Glutamatergic neuron (in vitro differentiated cells): Measurements from ENCODE around the gene CYSTM1. TPM values are rescaled to one million over a fixed set of nuclear protein-coding genes. Genes with fewer than 3 reads are reported as not detected.

Experiments used
- DNase-seq: peaks from one replicate; pipeline ENCODE4 v3.0.0; 2022
- H3K27ac Mint-ChIP-seq: one replicate; pipeline ENCODE4 v1.8.0; 2020; ENCODE audit warnings: mild to moderate bottlenecking, mixed read lengths, inconsistent platforms; ENCODE audit not compliant: unreplicated experiment
- H3K27me3 Mint-ChIP-seq: one replicate; pipeline ENCODE4 v1.8.0; 2020; ENCODE audit warnings: mild to moderate bottlenecking, moderate library complexity, mixed read lengths, inconsistent platforms; ENCODE audit not compliant: unreplicated experiment
- H3K36me3 Mint-ChIP-seq: one replicate; pipeline ENCODE4 v1.8.0; 2020; ENCODE audit warnings: mild to moderate bottlenecking, mixed read lengths, inconsistent platforms; ENCODE audit not compliant: unreplicated experiment
- H3K4me1 Mint-ChIP-seq: one replicate; pipeline ENCODE4 v1.8.0; 2020; ENCODE audit warnings: mild to moderate bottlenecking, low read depth, mixed read lengths, inconsistent platforms; ENCODE audit not compliant: unreplicated experiment
- H3K4me3 Mint-ChIP-seq: one replicate; pipeline ENCODE4 v1.8.0; 2020; ENCODE audit warnings: mild to moderate bottlenecking, mixed read lengths, inconsistent platforms; ENCODE audit not compliant: unreplicated experiment
- H3K9me3 Mint-ChIP-seq: one replicate; pipeline ENCODE4 v1.8.0; 2020; ENCODE audit warnings: mild to moderate bottlenecking, moderate library complexity, mixed read lengths, inconsistent platforms; ENCODE audit not compliant: unreplicated experiment
- total RNA-seq: library from RNA; stranded (reverse); fragmentation: NEBNext Ultra II Directional; extraction: Animal tissue kit (Norgen Biotek cat#: 25700); gene quantifications from one replicate; pipeline ENCODE4 v1.2.1, GENCODE V29; 2021; ENCODE audit not compliant: unreplicated experiment
- TF ChIP-seq, protein P1 (sequence below): fragments of 200-600 bp; sonication (generic); IDR thresholded peaks from one replicate; pipeline ENCODE4 v1.5.0; 2021; ENCODE audit not compliant: partially characterized antibody, unreplicated experiment

The CYSTM1 gene
- total RNA-seq, 1 donor from 2014 or later, result 37.4 TPM

DNA sequence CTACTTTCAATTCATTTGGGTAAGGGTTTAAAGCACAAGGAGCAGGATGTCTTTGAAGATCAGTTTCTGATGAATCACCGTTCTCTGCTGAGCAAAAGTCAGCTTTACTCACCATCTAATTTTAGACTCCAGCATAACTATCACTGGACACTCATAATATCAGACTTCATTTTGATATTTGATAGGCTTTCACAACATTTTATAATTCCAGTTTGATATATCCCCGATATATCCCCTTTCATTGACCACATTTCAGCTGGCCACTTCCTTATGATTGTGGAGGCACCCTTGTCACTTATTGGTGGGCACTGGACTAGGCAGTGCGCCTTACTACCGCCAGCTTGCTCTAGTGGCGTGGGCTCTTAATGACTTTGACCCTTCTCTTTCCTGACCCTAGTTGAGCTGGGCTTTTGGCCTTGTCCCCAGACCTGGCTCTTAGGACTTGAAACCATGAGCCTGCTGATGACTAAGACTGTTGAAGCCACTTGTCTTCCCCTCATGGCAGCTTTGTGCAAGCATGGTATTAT lies 46.8 kb downstream of the CYSTM1 start:
- Mint-ChIP-seq H3K9me3 (peaks cover 3% of the 10 kb centered on the region), H3K27me3 (peaks cover 4% of the 10 kb centered on the region), H3K4me1 (peaks cover 2% of the 10 kb centered on the region), H3K4me3 (no peak overlapping the region), H3K27ac (no peak overlapping the region), H3K36me3 (peaks cover 4% of the 10 kb centered on the region)
- no peak for DNase-seq
- TF ChIP-seq, protein P1, sequence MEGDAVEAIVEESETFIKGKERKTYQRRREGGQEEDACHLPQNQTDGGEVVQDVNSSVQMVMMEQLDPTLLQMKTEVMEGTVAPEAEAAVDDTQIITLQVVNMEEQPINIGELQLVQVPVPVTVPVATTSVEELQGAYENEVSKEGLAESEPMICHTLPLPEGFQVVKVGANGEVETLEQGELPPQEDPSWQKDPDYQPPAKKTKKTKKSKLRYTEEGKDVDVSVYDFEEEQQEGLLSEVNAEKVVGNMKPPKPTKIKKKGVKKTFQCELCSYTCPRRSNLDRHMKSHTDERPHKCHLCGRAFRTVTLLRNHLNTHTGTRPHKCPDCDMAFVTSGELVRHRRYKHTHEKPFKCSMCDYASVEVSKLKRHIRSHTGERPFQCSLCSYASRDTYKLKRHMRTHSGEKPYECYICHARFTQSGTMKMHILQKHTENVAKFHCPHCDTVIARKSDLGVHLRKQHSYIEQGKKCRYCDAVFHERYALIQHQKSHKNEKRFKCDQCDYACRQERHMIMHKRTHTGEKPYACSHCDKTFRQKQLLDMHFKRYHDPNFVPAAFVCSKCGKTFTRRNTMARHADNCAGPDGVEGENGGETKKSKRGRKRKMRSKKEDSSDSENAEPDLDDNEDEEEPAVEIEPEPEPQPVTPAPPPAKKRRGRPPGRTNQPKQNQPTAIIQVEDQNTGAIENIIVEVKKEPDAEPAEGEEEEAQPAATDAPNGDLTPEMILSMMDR, result no peak

DNA sequence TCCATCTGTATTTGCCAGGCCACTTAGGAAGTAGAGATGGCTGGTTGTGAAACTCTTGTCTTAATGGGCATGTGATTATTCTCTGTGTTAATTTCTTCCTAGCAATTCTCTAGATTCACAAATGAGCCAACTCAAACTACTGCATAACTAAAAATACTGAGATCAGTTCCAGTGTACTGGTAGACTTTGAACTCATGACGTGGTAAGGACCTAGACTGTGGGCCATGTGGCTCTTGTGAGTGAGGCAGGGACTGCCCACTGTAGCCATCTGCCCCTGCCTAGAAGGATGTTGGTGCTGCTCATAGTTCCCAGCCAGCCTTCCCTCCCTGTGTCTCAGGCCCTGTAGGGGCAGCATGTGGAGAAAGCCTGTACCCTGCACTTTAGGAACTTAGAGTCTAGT lies 47.4 kb downstream of the CYSTM1 start:
- peaks cover 4% of the 10 kb centered on the region for H3K36me3 Mint-ChIP-seq
- peaks cover 2% of the 10 kb centered on the region for H3K4me1 Mint-ChIP-seq
- H3K27ac Mint-ChIP-seq, result no peak overlapping the region
- H3K4me3 Mint-ChIP-seq, result no peak overlapping the region
- TF ChIP-seq, protein P1, result no peak
- peaks cover 4% of the 10 kb centered on the region for H3K27me3 Mint-ChIP-seq
- peaks cover 3% of the 10 kb centered on the region for H3K9me3 Mint-ChIP-seq
- no peak for DNase-seq

DNA sequence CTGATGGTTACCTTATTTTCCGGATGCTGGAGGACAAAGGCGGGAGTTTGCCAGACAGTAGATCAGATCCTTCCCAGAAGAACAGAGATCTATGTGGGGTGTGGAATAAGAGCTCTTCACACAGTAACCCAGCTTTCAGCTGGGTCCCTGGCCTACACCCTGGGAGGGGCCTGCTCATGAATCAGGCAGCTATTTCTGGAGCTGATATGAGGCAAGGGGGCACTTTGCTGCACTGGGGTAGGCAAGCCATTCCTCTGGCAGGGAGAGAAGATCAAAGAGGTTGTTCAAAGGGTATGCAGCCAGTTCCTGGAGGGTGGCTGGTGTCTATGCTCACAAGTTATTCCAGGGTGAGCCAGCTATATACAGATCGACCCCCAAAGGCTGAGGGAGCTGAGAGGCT lies 48.6 kb downstream of the CYSTM1 start:
- DNase-seq, result no peak
- Mint-ChIP-seq H3K9me3 (peaks cover 3% of the 10 kb centered on the region), H3K36me3 (peaks cover 4% of the 10 kb centered on the region), H3K4me3 (no peak overlapping the region), H3K27me3 (peaks cover 4% of the 10 kb centered on the region), H3K4me1 (peaks cover 2% of the 10 kb centered on the region), H3K27ac (no peak overlapping the region)
- TF ChIP-seq, protein P1, result no peak

DNA sequence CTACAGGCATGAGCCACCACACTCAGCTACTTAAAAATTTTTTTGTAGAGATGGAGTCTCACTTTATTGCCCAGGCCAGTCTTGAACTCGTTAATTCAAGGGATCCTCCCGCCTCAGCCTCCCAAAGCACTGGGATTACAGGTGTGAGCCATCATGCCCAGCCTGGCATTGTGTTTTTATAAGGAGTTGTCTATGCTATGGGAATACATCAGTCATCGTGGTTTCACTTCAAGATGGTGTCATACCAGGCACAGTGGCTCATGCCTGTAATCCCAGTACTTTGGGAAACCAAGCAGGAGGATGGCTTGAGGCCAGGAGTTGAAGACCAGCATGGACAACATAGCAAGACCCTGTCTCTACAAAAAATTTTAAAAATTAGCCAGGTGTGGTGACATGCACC lies 49.7 kb downstream of the CYSTM1 start:
- DNase-seq, result no peak
- peaks cover 3% of the 10 kb centered on the region for H3K9me3 Mint-ChIP-seq
- H3K27me3 Mint-ChIP-seq, result peaks cover 4% of the 10 kb centered on the region
- no peak overlapping the region for H3K4me3 Mint-ChIP-seq
- H3K36me3 Mint-ChIP-seq, result peaks cover 4% of the 10 kb centered on the region
- no peak overlapping the region for H3K27ac Mint-ChIP-seq
- H3K4me1 Mint-ChIP-seq, result peaks cover 2% of the 10 kb centered on the region
- TF ChIP-seq, protein P1, result no peak

DNA sequence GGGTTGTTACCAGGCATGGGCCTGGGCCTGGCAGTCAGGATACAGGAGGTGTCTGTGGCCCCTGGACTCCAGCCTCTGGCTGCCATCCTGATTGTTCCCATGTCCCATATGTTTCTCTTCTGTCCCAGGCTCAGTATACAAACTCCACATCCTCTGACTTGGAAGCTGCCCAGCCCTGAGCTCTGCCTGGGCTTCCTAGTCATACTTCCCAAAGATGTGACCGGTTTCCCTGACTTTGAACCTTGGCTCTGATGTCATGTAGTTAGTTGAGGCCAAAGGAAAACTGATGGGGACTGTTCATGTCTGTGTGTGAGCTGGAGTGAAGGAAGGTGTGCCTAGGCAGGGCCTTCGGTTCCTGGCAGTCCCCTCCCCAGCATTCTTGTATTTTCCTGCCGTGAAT lies 50.4 kb downstream of the CYSTM1 start:
- Mint-ChIP-seq H3K9me3 (peaks cover 3% of the 10 kb centered on the region), H3K4me3 (no peak overlapping the region), H3K4me1 (peaks cover 2% of the 10 kb centered on the region), H3K27me3 (peaks cover 4% of the 10 kb centered on the region), H3K27ac (no peak overlapping the region), H3K36me3 (peaks cover 4% of the 10 kb centered on the region)
- TF ChIP-seq, protein P1, result no peak
- DNase-seq, result no peak
